Ascending aorta (tissue), 2 donors: ENCODE data around the gene ZSWIM9. TPM values are rescaled to one million over a fixed set of nuclear protein-coding genes. Genes with fewer than 3 reads are reported as not detected.

Experiments used
- DNase-seq, 2 donors: peaks; one replicate each; pipeline ENCODE4 v3.0.0-alpha.2; 2019; ENCODE audit warnings: low spot score in 2 of 2
- H3K27ac ChIP-seq, 2 donors: fragments of 200-600 bp; sonication (generic); one replicate each; pipeline ENCODE4 v1.5.1; 2016 to 2017; ENCODE audit warnings: mild to moderate bottlenecking in 1 of 2
- H3K27me3 ChIP-seq: fragments of 200-600 bp; sonication (generic); one replicate; pipeline ENCODE4 v1.5.1; 2017
- H3K36me3 ChIP-seq, 2 donors: fragments of 200-600 bp; sonication (generic); one replicate each; pipeline ENCODE4 v1.5.1; 2016
- H3K4me1 ChIP-seq, 2 donors: fragments of 200-600 bp; sonication (generic); one replicate each; pipeline ENCODE4 v1.5.1; 2016 to 2017; ENCODE audit warnings: mild to moderate bottlenecking in 1 of 2
- H3K4me3 ChIP-seq, 2 donors: fragments of 200-600 bp; sonication (generic); one replicate each; pipeline ENCODE4 v1.5.1; 2016 to 2017; ENCODE audit warnings: mild to moderate bottlenecking in 1 of 2
- H3K9me3 ChIP-seq, 2 donors: fragments of 200-600 bp; sonication (generic); one replicate each; pipeline ENCODE4 v1.5.1; 2016
- intact Hi-C: fragments of 100-400 bp; cut with DNase I; formaldehyde crosslinking; loops from one replicate; pipeline ENCODE4 v1.15.1; 2023
- total RNA-seq: library from RNA; depleted of rRNA; stranded (reverse); fragments of >200 nt; gene quantifications from one replicate; pipeline ENCODE4 v1.1.0, GENCODE V29; 2016
- TF ChIP-seq, protein P1 (sequence below), 3 experiments: fragments of 200-600 bp in 2 of 3; fragments of 450-650 bp in 1 of 3; sonication (generic) in 2 of 3; IDR thresholded peaks; one replicate each; pipeline ENCODE4 v1.5.1; 2016 to 2019; ENCODE audit warnings: antibody characterized with exemption in 3 of 3, mild to moderate bottlenecking in 1 of 3, moderate library complexity in 1 of 3

The ZSWIM9 gene
- total RNA-seq, 1 donor from 2014 or later = 16.0 TPM

DNA sequence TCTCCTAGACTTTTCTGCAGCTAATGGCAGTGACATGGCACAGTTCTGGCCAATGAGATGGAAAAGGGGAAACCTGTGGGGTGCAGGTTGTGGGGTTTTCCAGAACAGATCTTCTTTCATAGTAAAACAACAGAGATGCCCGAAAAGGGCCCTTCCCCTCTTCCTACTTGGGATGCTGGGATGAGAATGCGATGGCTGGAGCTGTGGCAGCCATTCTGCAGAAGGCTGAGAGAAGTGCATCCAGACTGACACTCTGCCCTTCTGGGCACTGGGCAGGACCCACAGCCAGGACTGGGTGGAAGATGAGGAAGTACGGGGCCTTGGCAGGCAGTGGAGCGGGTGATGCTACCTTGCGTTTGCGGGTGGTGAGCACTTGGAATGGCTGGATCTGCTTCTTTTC lies 42.9 kb upstream of the ZSWIM9 start:
- TF ChIP-seq, protein P1, sequence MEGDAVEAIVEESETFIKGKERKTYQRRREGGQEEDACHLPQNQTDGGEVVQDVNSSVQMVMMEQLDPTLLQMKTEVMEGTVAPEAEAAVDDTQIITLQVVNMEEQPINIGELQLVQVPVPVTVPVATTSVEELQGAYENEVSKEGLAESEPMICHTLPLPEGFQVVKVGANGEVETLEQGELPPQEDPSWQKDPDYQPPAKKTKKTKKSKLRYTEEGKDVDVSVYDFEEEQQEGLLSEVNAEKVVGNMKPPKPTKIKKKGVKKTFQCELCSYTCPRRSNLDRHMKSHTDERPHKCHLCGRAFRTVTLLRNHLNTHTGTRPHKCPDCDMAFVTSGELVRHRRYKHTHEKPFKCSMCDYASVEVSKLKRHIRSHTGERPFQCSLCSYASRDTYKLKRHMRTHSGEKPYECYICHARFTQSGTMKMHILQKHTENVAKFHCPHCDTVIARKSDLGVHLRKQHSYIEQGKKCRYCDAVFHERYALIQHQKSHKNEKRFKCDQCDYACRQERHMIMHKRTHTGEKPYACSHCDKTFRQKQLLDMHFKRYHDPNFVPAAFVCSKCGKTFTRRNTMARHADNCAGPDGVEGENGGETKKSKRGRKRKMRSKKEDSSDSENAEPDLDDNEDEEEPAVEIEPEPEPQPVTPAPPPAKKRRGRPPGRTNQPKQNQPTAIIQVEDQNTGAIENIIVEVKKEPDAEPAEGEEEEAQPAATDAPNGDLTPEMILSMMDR (IDR thresholded peaks at IDR 0.05) = no peak

DNA sequence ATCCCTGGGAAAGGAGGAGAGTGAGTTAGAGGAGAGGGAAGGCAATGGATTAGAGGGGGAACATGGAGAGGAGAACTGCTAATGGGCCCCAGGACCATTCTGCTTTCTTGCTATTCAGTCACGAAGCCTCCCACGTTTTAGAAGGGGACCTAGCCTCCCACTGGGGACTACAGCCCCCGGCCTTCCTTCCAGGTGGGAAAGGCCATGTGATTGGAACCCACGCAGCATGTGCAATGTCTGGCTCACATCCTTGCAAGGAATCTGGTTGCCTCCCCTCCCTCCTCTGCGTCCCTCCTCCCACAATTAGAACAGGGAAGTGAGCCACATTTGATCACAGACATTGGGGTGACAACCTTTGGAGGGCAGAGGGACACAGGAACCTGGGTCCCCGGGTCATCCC lies 37.4 kb upstream of the ZSWIM9 start:
- Histone ChIP-seq H3K27ac (no peak overlapping the region), H3K4me1 (no peaks in the 10 kb centered on the region)
- TF ChIP-seq, protein P1 (IDR thresholded peaks at IDR 0.05) = no peak

More for the DNA sequence above, 42.9 kb upstream of the ZSWIM9 start:
- H3K27ac ChIP-seq = no peak overlapping the region
- H3K27me3 ChIP-seq = no peaks in the 10 kb centered on the region
- no peaks in the 10 kb centered on the region for H3K4me1 ChIP-seq
- intact Hi-C loops = no loop called here
- no peak overlapping the region for H3K4me3 ChIP-seq
- H3K36me3 ChIP-seq = peaks cover 14 to 16% of the 10 kb centered on the region in 2 donors
- no peak for DNase-seq
- H3K9me3 ChIP-seq = no peaks in the 10 kb centered on the region

DNA sequence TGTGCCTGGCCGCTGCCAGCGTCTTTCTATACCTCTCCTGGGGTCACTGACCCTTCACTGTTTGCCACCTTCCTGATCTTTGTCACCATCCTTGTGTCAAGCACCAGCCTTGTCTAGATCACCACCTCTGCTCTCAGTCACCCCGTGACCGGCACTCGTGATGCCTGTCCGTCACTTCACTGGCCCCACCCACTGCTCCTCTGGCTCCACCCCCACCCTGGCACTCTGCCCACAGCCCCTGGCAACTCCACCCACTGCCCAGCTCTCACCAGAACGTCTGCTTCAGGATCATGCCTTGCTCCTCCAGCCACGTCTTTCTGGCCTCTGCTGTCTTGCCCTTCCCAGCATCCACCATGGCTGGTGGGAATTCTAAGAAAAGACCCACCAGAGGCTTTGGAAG lies 35.1 kb upstream of the ZSWIM9 start:
- Histone ChIP-seq H3K27ac (no peak overlapping the region), H3K9me3 (no peaks in the 10 kb centered on the region), H3K36me3 (peaks cover 4 to 6% of the 10 kb centered on the region in 2 donors), H3K27me3 (no peaks in the 10 kb centered on the region), H3K4me3 (no peak overlapping the region), H3K4me1 (no peaks in the 10 kb centered on the region)
- no peak for DNase-seq
- TF ChIP-seq, protein P1 (IDR thresholded peaks at IDR 0.05) = no peak
- intact Hi-C loops = no loop called here

More for the DNA sequence above, 37.4 kb upstream of the ZSWIM9 start:
- Histone ChIP-seq H3K36me3 (peaks cover 4 to 13% of the 10 kb centered on the region in 2 donors), H3K27me3 (no peaks in the 10 kb centered on the region), H3K4me3 (no peak overlapping the region), H3K9me3 (no peaks in the 10 kb centered on the region)
- intact Hi-C loops = no loop called here
- DNase-seq = no peak

DNA sequence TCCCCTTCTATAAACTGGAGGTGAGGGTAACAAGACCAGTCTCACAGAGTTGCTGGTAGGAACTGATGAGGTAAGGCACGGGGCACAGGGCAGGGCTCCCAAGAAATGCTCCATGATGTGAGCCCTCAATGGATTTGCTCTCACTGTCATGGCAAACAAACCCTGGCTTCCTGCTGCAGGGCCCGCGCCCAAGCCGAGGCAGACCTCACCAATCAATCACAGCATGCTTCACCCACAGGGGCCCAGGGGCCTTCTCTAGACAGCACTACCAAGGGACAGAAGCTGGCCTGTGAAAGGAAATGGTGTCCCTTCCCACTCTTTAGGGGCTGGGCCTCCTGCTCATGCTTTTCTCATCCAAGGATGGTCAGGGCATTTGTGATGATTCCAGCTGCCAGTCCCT lies 33.9 kb upstream of the ZSWIM9 start:
- H3K4me1 ChIP-seq = no peaks in the 10 kb centered on the region
- intact Hi-C loops = no loop called here
- no peaks in the 10 kb centered on the region for H3K27me3 ChIP-seq
- TF ChIP-seq, protein P1 (IDR thresholded peaks at IDR 0.05) = no peak
- DNase-seq = no peak
- H3K36me3 ChIP-seq = peaks cover 4 to 6% of the 10 kb centered on the region in 2 donors
- no peak overlapping the region for H3K27ac ChIP-seq
- H3K4me3 ChIP-seq = no peak overlapping the region
- no peaks in the 10 kb centered on the region for H3K9me3 ChIP-seq

DNA sequence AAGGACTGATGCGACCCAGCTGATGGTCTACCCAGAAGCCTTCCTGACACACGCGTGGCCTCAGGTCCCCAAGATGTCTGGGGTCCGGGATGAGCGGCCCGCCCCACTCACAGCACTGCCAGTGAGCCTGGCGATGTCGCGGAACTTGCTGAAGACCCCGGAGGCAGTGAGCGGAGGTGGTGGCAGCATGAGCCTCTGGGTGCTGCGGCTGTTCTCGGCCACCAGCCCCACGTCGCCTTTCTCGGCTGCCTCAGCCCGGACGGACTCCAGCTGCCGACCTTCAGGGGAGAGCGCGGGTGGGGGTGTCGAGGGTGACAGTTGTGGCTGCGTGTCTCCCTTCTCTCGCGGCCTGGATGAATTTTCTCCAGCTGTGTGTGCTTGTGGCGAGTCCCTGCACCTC lies 33.1 kb upstream of the ZSWIM9 start:
- no peak overlapping the region for H3K27ac ChIP-seq
- intact Hi-C loops = no loop called here
- no peaks in the 10 kb centered on the region for H3K9me3 ChIP-seq
- no peaks in the 10 kb centered on the region for H3K4me1 ChIP-seq
- H3K36me3 ChIP-seq = peaks cover 0 to 6% of the 10 kb centered on the region in 2 donors
- H3K27me3 ChIP-seq = no peaks in the 10 kb centered on the region
- no peak for DNase-seq
- TF ChIP-seq, protein P1 (IDR thresholded peaks at IDR 0.05) = no peak
- H3K4me3 ChIP-seq = no peak overlapping the region

DNA sequence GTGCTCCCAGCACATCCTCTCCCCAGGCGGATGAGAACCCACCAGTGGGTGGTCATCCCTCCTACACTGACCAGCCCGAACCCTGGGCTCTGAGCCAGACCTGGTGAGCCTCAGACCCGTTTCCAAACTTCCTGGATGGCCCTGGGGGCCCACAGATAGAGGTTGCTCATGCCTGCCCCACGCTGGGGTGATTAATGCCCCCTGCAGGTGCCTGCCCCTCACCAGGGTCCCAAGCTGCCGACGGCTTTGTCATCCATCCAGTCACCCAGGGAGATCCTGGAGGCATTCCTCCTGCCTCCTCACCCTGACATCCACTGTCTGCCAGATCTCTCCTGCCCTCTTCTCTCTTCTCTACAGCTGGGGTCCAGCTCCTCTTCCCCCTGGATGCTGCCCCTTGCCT lies 31.4 kb upstream of the ZSWIM9 start:
- H3K4me1 ChIP-seq = no peaks in the 10 kb centered on the region
- H3K27me3 ChIP-seq = no peaks in the 10 kb centered on the region
- H3K27ac ChIP-seq = no peak overlapping the region
- DNase-seq = no peak
- no peaks in the 10 kb centered on the region for H3K9me3 ChIP-seq
- H3K36me3 ChIP-seq = peaks cover 2 to 6% of the 10 kb centered on the region in 2 donors
- H3K4me3 ChIP-seq = no peak overlapping the region
- intact Hi-C loops = no loop called here
- TF ChIP-seq, protein P1 (IDR thresholded peaks at IDR 0.05) = no peak
